B cell (primary cell): ENCODE measurements around the gene PARVA.

Source experiments
- EZH2 ChIP-seq: IDR thresholded peaks from 2 replicates; pipeline ENCODE4 v1.6.1; 2012; ENCODE audit warnings: borderline replicate concordance, low read depth, mild to moderate bottlenecking, moderate library complexity, low read length; ENCODE audit not compliant: insufficient read depth, poor library complexity, severe bottlenecking
- TF ChIP-seq, protein P1 (sequence below): fragments of 200-600 bp; IDR thresholded peaks from one replicate; pipeline ENCODE4 v1.8.0; 2022; ENCODE audit warnings: antibody characterized with exemption, mild to moderate bottlenecking

GRCh38 chr11:12372111-12372510, 5.3 kb upstream of the PARVA start:
- no peak for TF ChIP-seq EZH2
- TF ChIP-seq, protein P1, sequence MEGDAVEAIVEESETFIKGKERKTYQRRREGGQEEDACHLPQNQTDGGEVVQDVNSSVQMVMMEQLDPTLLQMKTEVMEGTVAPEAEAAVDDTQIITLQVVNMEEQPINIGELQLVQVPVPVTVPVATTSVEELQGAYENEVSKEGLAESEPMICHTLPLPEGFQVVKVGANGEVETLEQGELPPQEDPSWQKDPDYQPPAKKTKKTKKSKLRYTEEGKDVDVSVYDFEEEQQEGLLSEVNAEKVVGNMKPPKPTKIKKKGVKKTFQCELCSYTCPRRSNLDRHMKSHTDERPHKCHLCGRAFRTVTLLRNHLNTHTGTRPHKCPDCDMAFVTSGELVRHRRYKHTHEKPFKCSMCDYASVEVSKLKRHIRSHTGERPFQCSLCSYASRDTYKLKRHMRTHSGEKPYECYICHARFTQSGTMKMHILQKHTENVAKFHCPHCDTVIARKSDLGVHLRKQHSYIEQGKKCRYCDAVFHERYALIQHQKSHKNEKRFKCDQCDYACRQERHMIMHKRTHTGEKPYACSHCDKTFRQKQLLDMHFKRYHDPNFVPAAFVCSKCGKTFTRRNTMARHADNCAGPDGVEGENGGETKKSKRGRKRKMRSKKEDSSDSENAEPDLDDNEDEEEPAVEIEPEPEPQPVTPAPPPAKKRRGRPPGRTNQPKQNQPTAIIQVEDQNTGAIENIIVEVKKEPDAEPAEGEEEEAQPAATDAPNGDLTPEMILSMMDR, result no peak
